GM21619 (cell line): ENCODE results near the gene NBEAL1.
"Not testable (repeated sequence)": the region's sequence is repeated elsewhere in the genome, so short reads cannot be mapped to it uniquely, and the experiment has no call there.

Experiments used
- ATAC-seq: cut with Tn5 transposase; IDR thresholded peaks from one replicate; pipeline ENCODE4 v1.9.1; 2021; ENCODE audit not compliant: unreplicated experiment

The NBEAL1 gene

DNA sequence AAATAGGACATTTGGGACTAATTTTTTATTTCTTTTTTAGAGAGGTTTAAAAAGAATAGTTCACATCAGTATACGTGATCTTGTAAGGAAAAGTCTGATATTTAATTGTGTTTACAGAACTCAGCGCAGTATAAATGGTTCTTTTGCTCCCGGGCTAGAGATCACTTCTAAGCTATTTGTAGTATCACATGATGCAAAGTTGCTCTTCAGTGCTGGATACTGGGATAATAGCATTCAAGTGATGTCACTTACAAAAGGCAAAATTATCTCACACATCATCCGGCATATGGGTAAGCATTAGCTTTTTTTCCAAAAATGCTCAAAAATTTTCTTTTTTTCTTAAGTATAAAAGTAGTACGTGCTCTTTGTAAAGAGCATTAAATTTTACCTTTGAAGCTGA lies 186.8 kb downstream of the NBEAL1 start:
- ATAC-seq: no peak

DNA sequence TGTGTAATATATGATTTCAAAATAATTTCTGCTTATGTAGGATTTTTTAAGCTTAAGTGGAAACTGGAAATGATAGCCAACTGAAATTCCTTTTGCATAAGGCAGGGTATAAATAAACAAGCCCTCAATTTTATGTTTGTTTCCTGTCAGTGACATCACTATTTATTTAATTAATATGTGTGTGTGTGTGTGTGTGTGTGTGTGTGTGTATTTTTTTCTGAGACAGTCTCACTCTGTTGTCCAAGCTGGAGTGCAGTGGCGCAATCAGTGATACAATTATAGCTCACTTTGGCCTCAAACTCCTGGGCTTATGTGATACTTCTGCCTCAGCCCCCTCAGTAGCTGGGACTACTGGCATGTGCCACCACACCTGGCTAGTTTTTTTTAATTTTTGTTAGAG lies 194.9 kb downstream of the NBEAL1 start:
- no peak for ATAC-seq

DNA sequence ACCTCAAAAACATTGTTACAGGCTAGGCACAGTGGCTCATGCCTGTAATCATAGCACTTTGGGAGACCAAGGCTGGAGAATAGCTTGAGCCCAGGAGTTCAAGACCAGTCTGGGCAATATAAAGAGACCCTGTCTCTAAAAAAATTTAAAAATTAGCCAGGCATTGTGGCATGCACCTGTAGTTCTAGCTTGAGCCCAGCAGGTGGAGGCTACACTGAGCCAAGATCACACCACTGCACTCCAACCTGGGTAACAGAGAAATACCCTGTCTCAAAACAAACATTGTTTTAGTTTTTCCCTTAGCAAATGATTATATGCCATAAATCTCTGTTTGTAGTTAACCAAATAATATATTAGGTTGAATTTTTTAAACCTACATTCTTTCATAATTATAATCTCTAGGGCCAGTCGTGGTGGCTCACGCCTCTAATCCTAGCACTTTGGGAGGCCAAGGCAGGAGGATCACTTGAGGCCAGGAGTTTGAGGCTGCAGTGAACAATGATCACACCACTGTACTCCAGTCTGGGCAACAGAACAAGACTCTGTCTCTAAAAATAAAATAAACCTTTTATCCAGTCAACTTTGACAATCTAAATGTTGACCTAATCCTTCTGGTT lies 210.9 kb downstream of the NBEAL1 start:
- peak; percentile 58 for ATAC-seq

DNA sequence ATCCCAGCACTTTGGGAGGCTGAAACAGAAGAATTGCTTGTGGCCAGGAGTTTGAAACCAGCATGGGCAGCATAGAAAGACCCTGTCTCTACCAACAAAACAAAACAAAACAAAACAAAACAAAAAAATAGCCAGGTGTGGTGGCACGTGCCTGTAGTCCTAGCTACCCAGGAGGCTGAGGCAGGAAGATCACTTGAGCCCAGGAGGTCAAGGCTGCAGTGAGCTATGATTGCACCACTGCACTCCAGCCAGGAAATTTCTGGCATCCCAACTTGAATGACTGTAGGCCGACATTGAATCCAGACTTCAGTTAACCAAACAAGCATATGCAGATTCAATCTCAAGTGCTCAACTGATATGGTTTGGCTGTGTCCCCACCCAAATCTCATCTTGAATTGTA lies 215.0 kb downstream of the NBEAL1 start:
- not testable (repeated sequence) for ATAC-seq

DNA sequence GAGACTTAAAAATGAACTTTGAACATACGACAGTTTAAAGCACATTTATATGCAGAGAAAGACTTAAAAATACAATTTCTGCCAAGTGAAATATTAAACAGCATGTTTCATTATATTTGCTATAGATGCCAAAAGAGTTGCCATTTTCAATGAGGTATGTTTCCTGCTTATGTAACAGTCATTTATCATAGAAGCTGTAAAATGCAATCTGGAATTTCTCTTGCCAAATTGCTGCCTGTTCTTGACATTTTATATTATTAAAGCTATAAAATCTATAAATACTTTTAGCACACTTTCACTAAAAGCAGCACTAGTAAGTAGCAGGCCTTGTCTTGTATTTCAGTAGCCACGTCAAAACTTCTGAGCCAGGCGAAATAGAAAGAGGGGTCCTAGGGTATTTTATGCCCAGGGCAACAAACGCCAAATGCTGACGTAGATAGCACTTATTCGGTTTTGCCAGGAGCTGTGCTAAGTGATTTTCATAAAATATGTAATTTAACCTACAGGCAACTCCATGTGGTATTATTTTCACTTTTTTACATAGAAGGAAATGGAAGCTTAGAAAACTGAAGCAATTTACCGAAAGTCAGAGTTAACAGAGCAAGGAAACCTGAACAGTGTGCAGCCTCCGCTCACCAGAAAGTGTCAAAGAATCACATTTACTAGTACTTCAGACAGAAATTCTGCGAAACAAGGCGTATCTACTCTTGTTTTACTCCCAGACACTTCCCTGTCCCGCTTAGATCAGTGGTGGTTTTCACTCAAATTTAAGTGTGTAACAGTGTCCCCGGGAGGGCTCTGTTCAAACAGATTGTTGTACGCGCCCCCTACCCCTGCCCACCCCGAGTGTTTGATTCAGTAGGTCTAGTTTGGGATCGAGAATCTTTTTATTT lies 222.9 kb downstream of the NBEAL1 start:
- ATAC-seq: no peak

DNA sequence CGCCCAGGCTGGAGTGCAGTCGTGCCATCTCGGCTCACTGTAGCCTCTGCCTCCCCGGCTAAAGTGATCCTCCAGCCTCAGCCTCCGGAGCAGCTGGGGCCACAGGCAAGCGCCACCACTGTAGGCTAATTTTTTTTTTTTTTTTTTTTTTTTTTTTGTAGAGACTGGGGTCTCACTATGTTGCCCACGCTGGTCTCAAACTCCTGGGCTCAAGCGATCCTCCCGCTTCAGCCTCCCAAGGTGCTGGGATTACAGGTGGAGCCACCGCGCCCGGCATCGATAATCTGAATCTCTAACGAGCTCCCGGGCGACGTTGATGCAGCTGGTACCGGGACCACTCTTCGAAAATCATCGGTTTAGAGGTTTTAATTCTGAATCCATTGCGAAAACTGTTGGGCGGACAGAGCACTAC lies 223.6 kb downstream of the NBEAL1 start:
- peak; percentile 0 for ATAC-seq

DNA sequence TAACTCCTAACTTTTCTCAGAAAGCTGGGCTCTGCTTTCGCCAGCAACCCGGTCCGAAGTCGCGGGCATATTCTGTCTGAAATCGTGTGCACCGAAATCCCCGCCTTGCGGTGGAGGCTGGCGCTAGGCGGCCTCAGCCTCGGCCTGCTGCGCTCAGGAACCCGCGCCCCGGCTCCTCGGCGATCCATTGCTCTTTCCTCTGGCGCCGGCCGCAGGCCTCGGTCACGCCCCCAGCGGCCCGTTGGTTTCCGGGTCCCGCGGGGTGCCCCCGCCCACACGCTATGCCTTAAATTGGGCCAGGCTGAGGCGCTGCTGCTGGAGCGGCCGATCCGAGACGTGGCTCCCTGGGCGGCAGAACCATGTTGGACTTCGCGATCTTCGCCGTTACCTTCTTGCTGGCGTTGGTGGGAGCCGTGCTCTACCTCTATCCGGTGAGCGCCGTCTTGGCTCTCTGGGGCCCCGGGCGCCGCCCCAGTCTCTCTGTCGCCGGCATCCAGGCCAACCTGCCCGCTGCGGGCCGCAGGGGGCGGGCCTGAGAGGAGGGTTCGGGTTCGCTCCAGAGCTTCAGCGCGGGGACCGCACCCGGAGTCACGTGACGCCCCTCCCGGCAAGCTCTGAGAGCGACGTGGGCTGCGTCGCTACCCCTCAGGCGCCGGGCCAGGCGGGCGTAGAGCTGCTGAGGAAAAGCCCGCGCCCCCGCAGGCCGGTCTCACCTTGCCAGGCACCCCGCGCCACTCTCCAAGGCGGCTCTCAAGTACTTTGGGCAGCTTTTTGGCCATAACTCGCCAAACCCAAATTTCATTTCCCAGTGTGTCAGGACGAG lies 224.2 kb downstream of the NBEAL1 start, which contains the start of gene CYP20A1:
TSS of gene CYP20A1 (plus strand) at position 315 of the 823 bp plus-strand sequence. CDS start at position 360, 45 bp downstream.
- peak; percentile 86 for ATAC-seq

DNA sequence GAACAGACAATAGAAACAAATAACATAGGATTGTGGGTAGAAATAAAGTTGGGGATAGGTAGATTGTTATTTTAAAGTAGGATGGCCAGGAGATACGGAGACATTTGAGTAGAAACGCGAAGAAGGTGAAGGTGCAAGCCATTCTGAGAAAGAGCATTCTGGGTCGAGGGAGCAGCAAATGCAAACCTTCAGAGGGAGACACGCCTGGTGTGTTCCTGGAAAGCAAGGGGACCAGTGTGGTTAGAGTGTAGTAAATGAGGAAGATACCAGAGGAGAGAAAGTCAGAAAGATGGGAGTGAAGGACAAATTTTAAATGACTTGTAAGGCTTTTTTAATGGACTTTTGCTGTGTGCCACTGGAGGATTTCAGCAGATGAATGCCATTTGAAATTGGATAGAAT lies 225.8 kb downstream of the NBEAL1 start:
- ATAC-seq: no peak

DNA sequence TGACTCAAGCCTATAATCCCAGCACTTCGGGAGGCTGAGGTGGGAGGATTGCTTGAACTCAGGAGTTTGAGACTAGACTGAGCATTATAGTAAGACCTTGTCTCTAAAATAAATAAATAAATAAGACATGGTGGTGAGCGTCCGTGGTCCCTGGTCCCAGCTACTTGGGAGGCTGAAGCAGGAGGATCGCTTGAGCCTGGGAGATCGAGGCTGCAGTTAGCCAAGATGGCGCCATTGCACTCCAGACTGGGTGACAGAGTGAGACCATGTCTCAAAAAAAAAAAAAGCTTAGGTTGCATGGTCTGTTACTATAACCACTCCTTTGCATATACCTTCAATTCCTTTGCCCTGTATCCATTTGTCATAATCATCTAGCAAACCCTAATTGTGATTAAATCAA lies 227.8 kb downstream of the NBEAL1 start:
- no peak for ATAC-seq

DNA sequence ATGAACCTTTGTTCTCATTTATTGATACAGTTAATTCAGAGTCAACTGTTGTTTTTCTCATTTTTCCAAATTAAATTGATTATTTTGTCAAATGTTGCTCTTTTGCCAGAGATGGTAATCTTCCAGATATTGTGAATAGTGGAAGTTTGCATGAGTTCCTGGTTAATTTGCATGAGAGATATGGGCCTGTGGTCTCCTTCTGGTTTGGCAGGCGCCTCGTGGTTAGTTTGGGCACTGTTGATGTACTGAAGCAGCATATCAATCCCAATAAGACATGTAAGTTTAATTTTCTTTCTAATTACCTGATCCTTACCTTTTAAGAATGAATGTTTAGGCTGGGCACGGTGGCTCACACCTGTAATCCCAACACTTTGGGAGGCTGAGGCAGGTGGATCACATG lies 232.0 kb downstream of the NBEAL1 start:
- ATAC-seq: no peak

DNA sequence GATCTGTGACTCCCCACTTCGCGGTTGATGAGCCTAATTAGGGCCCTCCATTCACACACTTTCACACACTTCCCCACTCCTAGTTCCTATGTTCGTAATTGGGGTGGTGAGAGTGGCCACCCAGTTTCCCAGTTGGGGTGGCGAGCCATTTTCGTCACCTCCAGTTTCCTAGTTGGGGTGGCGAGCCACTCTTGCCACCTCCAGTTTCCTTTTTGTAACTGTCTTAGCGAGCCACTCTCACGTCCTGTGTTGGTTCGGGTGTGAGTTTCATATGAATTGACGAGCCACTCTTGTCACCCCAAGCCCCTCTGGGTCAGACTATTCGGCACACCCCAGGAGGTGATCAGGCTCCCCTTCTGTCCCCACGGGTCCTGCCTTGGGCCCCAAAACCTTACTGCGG lies 238.1 kb downstream of the NBEAL1 start:
- ATAC-seq: no peak

DNA sequence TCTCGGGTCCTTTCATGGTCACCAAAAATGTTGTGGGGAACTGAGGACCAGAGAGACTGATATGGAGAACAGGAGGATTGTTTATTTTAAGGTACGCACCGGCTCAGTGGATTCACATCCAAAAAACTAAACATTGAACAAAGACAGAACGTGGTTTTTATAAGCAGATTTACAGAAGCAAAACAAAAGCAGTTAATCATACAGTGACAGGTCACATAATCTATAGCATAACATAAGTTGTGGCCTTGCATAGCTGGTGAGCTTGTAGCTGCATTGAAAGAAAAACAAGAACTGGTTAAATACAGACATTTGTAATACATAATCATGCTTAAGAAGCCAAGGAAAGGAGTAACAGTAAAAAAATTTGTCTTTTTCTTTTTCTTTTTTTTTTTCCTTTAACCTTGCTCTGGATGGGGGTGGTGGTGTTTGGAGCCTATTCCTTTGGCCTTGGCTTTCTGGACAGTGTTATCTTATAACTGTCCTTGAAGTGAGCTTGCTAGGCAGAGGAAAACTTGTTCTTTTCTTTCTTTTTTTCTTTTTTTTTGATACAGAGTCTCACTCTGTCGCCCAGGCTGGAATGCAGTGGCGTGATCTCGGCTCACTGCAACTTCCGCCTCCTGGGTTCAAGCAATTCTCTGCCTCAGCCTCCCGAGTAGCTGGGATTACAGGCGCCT lies 238.9 kb downstream of the NBEAL1 start:
- not testable (repeated sequence) for ATAC-seq

DNA sequence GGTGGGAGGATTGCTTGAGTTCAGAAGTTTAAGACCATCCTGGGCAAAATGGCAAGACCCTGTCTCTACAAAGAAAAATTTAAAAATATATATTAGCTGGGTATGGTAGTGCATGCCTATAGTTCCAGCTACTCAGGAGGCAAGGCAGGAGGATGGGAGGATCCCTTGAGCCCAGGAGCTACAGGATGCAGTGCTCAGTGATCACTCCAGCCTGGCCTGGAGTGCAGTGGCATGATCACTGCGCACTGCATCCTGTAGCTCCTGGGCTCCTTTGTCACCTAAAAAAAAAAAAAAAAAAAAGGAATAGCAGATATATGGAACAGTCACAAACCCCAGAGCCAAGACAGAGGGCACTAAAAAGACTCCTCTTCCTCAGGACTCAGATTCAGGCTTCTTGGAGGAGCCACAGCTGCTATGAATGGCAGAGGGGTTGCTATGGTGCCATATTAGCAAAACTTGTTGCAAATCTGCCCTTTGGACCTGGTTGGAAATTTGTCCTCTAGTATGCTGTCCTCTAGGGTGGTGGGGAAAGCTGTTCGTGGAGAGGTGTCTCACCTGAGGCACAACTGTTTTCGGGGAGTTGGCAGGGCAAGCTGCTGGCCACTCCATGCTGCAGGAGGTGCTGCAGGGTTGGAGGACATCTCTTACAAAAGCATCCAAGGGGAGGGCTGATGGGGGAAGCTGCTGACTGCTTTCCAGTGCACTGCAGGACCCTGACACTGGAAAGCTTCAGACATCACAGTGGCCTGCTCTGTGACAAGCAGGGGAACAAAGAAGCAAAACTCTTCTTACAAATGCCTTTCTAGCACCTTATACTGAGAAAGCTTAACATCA lies 246.9 kb downstream of the NBEAL1 start:
- no peak for ATAC-seq
